ENCODE results near the gene BMP3.

Gene BMP3

GRCh38 chr4:81030061-81030980, at the start of gene BMP3:
Gene BMP3, plus strand, starts transcription at chr4:81030708. Its CDS starts 577 bp downstream, at chr4:81031285.
- no peak for FAIRE-seq
- DNase-seq (ENCODE audit: insufficient read length, low spot score), result no peak

GRCh38 chr4:80986011-80986410, 44.5 kb upstream of the BMP3 start:
- DNase-seq (ENCODE audit: insufficient read length, low spot score) (no peak), FAIRE-seq (no peak)
- TF ChIP-seq CTCF (IDR thresholded peaks at IDR 0.05; ENCODE audit: insufficient read depth, missing control alignments), result no peak

More at GRCh38 chr4:81030061-81030980, at the start of gene BMP3:
- TF ChIP-seq CTCF (IDR thresholded peaks at IDR 0.05; ENCODE audit: insufficient read depth, missing control alignments), result no peak

- peak; percentile 72 for TF ChIP-seq CTCF (IDR thresholded peaks at IDR 0.05; ENCODE audit: insufficient read depth, missing control alignments)
- FAIRE-seq, result peak; percentile 92
- DNase-seq (ENCODE audit: insufficient read length, low spot score), result no peak
These were observed 40.5 kb upstream of the BMP3 start for GRCh38 chr4:80989921-80990544.

- TF ChIP-seq CTCF (IDR thresholded peaks at IDR 0.05; ENCODE audit: insufficient read depth, missing control alignments), result no peak
- FAIRE-seq, result no peak
- DNase-seq (ENCODE audit: insufficient read length, low spot score), result no peak
These were observed 39.7 kb upstream of the BMP3 start for GRCh38 chr4:80990851-80991250.

GRCh38 chr4:80999943-81000342, 30.6 kb upstream of the BMP3 start:
- no peak for FAIRE-seq
- no peak for DNase-seq (ENCODE audit: insufficient read length, low spot score)
- no peak for TF ChIP-seq CTCF (IDR thresholded peaks at IDR 0.05; ENCODE audit: insufficient read depth, missing control alignments)

GRCh38 chr4:81003597-81004111, 26.9 kb upstream of the BMP3 start:
- FAIRE-seq (no peak), DNase-seq (ENCODE audit: insufficient read length, low spot score) (no peak)
- TF ChIP-seq CTCF (IDR thresholded peaks at IDR 0.05; ENCODE audit: insufficient read depth, missing control alignments), result no peak
